T-cell (primary cell): ENCODE data around the gene PCDHB7. TPM values are rescaled to one million over a fixed set of nuclear protein-coding genes. Genes with fewer than 3 reads are reported as not detected.
"Not testable (repeated sequence)": the region's sequence is repeated elsewhere in the genome, so short reads cannot be mapped to it uniquely, and the experiment has no call there.

ENCODE experiments used
- ATAC-seq, 4 experiments: fragments of 200-7000 bp in 3 of 4; fragments of 150-1000 bp in 1 of 4; cut with Tn5 transposase; replicated peaks in 1 of 4; 1 replicate in 3 of 4; 2 replicates in 1 of 4; pipeline ENCODE4 v1.10.0; 2021; ENCODE audit warnings: moderate library complexity in 3 of 4, mild to moderate bottlenecking in 2 of 4, moderate number of reproducible peaks in 1 of 4
- CTCF ChIA-PET, 2 donors: fragments of 300-600 bp; sonication (Branson Sonifier 250); formaldehyde crosslinking; loops; one replicate each; lab custom pipeline; 2022; ENCODE audit warnings: antibody characterized with exemption in 2 of 2; lab: Charles Lee
- POLR2A ChIA-PET, 2 donors: fragments of 300-600 bp; sonication (Branson Sonifier 250); formaldehyde crosslinking; loops; one replicate each; lab custom pipeline; 2022; ENCODE audit warnings: antibody characterized with exemption in 2 of 2; lab: Charles Lee
- DNase-seq, 35 experiments: peaks; one replicate each; pipeline versions ENCODE4 v3.0.0 to v3.0.0-alpha.2; 2013 to 2023
- H3K27ac ChIP-seq: one replicate; pipeline ENCODE4 v1.5.1; 2013; ENCODE audit warnings: low read length
- H3K27me3 ChIP-seq, 2 experiments: replicated peaks in 1 of 2; 1 replicate in 1 of 2; 2 replicates in 1 of 2; pipeline versions ENCODE4 v1.6.1 to v1.7.0; 2013; ENCODE audit warnings: low read length in 1 of 2, mixed read lengths in 1 of 2; ENCODE audit not compliant: control insufficient read depth in 2 of 2, insufficient read depth in 2 of 2; ENCODE audit errors: extremely low read depth in 1 of 2
- H3K36me3 ChIP-seq, 2 donors: 1 replicate in 1 of 2; 2 replicates in 1 of 2; pipeline versions ENCODE4 v1.6.1 to v1.7.0; 2013; ENCODE audit warnings: low read length in 1 of 2; ENCODE audit not compliant: control insufficient read depth in 2 of 2, insufficient read depth in 1 of 2; ENCODE audit errors: extremely low read depth in 1 of 2
- H3K4me1 ChIP-seq, 2 experiments: 1 replicate in 1 of 2; 2 replicates in 1 of 2; pipeline versions ENCODE4 v1.6.1 to v1.7.0; 2013; ENCODE audit warnings: low read length in 2 of 2, mixed read lengths in 1 of 2; ENCODE audit not compliant: insufficient read depth in 2 of 2, control insufficient read depth in 1 of 2; ENCODE audit errors: extremely low read depth in 1 of 2
- H3K4me3 ChIP-seq, 2 donors: 1 replicate in 1 of 2; 2 replicates in 1 of 2; pipeline versions ENCODE4 v1.5.1 to v1.7.0; 2013; ENCODE audit warnings: mild to moderate bottlenecking in 2 of 2, low read length in 1 of 2, moderate library complexity in 1 of 2; ENCODE audit not compliant: control insufficient read depth in 1 of 2; ENCODE audit errors: extremely low read depth in 1 of 2
- H3K9me3 ChIP-seq: 2 replicates; pipeline ENCODE4 v1.7.0; 2013
- H3K27ac Mint-ChIP-seq, 2 donors: one replicate each; pipeline ENCODE4 v1.8.0; 2020 to 2021; ENCODE audit warnings: mild to moderate bottlenecking in 2 of 2, mixed read lengths in 2 of 2
- H3K27me3 Mint-ChIP-seq, 2 donors: one replicate each; pipeline ENCODE4 v1.8.0; 2021 to 2022; ENCODE audit warnings: mixed read lengths in 2 of 2
- H3K36me3 Mint-ChIP-seq: one replicate; pipeline ENCODE4 v1.8.0; 2021; ENCODE audit warnings: mixed read lengths
- H3K4me1 Mint-ChIP-seq, 3 donors: one replicate each; pipeline ENCODE4 v1.8.0; 2020 to 2022; ENCODE audit warnings: mixed read lengths in 3 of 3, mild to moderate bottlenecking in 1 of 3
- H3K4me3 Mint-ChIP-seq, 3 donors: one replicate each; pipeline ENCODE4 v1.8.0; 2020 to 2022; ENCODE audit warnings: mild to moderate bottlenecking in 3 of 3, mixed read lengths in 3 of 3, moderate library complexity in 3 of 3
- H3K9me3 Mint-ChIP-seq, 3 donors: one replicate each; pipeline ENCODE4 v1.8.0; 2020 to 2022; ENCODE audit warnings: mixed read lengths in 3 of 3
- WGBS: methylation state at CpG from one replicate; pipeline ENCODE4 v1.1.5; 2013; ENCODE audit warnings: missing lambda C conversion rate; ENCODE audit not compliant: insufficient coverage; 5-methylcytosine and 5-hydroxymethylcytosine counted together
- total RNA-seq, 35 experiments: library from RNA in 6 of 35; stranded (reverse) in 6 of 35; fragments of 120-200 nt in 1 of 35; gene quantifications; one replicate each; pipeline versions ENCODE4 v1.2.1 to v1.2.4 and lab custom pipeline; 2013 to 2026

PCDHB7 gene
- total RNA-seq (not detected), total RNA-seq (lab: John Stamatoyannopoulos, UW) (0 to 0.15 (median 0) reads per million in 29 experiments)
- not detected for total RNA-seq (2013)

- Mint-ChIP-seq H3K4me3 (peak within 1 kb of the TSS in 1 of 3 donors; percentile 3), H3K9me3 (peaks cover 6 to 10% (median 8%) of the 10 kb centered on the region in 3 donors), H3K27me3 (peaks cover 36 to 43% of the 10 kb centered on the region in 2 donors), H3K27ac (no peak within 1 kb of the TSS), H3K4me1 (peaks cover 2 to 7% (median 5%) of the 10 kb centered on the region in 3 donors), H3K36me3 (no peaks in the 10 kb centered on the region)
- DNase-seq (peak in 7 of 35 experiments; percentile 5 to 40 (median 12)), ATAC-seq (no peak)
- Histone ChIP-seq H3K27me3 (peaks cover 0 to 14% of the 10 kb centered on the region in 2 experiments), H3K9me3 (no peaks in the 10 kb centered on the region), H3K4me1 (no peaks in the 10 kb centered on the region), H3K27ac (no peak within 1 kb of the TSS), H3K36me3 (no peaks in the 10 kb centered on the region), H3K4me3 (no peak within 1 kb of the TSS)
- ChIA-PET CTCF (interaction anchor here (1.0 to 1.5 kb wide), 2 partner anchors 392 kb away, joined by 3 to 5 read pairs; no protein-coding TSS in a partner anchor), POLR2A (no interaction called here)
- 52% methylated on average over 9 of the region's 20 CpGs for WGBS
Measured at GRCh38 chr5:141172381-141173204, at the start of gene PCDHB7. Gene PCDHB7 (plus strand): TSS chr5:141172644. CDS start chr5:141172836, 192 bp downstream.

GRCh38 chr5:141123396-141124135 is 48.9 kb upstream of the PCDHB7 start:
- ATAC-seq, H3K4me1 Mint-ChIP-seq, H3K4me3 ChIP-seq, H3K27ac Mint-ChIP-seq, CTCF ChIA-PET, POLR2A ChIA-PET, H3K36me3 Mint-ChIP-seq, H3K4me1 ChIP-seq, H3K27ac ChIP-seq, H3K4me3 Mint-ChIP-seq, H3K36me3 ChIP-seq, H3K9me3 ChIP-seq, DNase-seq: not testable (repeated sequence)
- Mint-ChIP-seq H3K9me3 (peaks cover 0 to 12% (median 4%) of the 10 kb centered on the region in 3 donors), H3K27me3 (peaks cover 28 to 29% of the 10 kb centered on the region in 2 donors)
- H3K27me3 ChIP-seq = peaks cover 4 to 19% of the 10 kb centered on the region in 2 experiments
- WGBS = 45% methylated on average over 21 of the region's 73 CpGs

- Histone ChIP-seq H3K36me3 (no peaks in the 10 kb centered on the region), H3K4me3 (no peak overlapping the region), H3K4me1 (no peaks in the 10 kb centered on the region), H3K27ac (no peak overlapping the region), H3K27me3 (peaks cover under 1 to 23% of the 10 kb centered on the region in 2 experiments), H3K9me3 (no peaks in the 10 kb centered on the region)
- DNase-seq (no peak), ATAC-seq (no peak)
- Mint-ChIP-seq H3K27ac (no peak overlapping the region), H3K9me3 (peaks cover 0 to 12% (median 6%) of the 10 kb centered on the region in 3 donors), H3K4me3 (no peak overlapping the region), H3K4me1 (no peaks in the 10 kb centered on the region), H3K36me3 (no peaks in the 10 kb centered on the region), H3K27me3 (peaks cover 15 to 23% of the 10 kb centered on the region in 2 donors)
- ChIA-PET CTCF (no interaction called here), POLR2A (no interaction called here)
- 100% methylated on average over 1 of the region's 1 CpG for WGBS
Measured at GRCh38 chr5:141127305-141127704, 45.1 kb upstream of the PCDHB7 start.

DNA sequence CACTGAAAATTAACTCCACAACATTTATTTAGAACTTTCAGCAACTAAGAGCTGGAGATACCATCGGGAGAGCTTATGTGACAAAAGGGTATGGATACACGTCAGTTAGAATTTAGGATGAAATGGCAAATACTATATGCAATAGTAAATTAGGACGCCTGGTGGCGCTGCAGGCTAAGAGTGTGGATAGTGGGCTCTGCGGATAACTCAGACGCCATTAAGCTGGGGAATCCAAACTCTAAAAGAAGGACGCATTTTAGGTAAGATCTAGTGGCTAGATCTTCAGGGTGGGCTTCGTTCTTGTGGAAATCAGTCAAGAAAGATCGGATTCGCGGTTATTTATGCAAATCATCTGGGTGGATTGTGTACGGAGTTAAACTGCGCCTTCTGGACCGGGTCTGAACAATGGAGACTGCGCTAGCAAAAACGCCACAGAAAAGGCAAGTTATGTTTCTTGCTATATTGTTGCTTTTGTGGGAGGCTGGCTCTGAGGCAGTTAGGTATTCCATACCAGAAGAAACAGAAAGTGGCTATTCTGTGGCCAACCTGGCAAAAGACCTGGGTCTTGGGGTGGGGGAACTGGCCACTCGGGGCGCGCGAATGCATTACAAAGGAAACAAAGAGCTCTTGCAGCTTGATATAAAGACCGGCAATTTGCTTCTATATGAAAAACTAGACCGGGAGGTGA is 37.3 kb upstream of the PCDHB7 start, which contains the start of gene PCDHB5:
Gene PCDHB5, plus strand, starts transcription at position 177 of the 688 bp plus-strand sequence. Its CDS starts 229 bp downstream, at position 406.
- ChIA-PET CTCF (interaction anchor here in 1 of 2 donors (1.3 kb wide), 1 partner anchor 13 kb away, joined by 3 read pairs; the partner anchor contains the start of gene PCDHB4), POLR2A (no interaction called here)
- H3K27me3 ChIP-seq = peaks cover 0 to 9% of the 10 kb centered on the region in 2 experiments
- no peak within 1 kb of the TSS for H3K27ac ChIP-seq
- ATAC-seq = no peak
- H3K36me3 Mint-ChIP-seq = no peaks in the 10 kb centered on the region
- H3K9me3 ChIP-seq = peaks cover 8% of the 10 kb centered on the region
- peaks cover 24 to 25% of the 10 kb centered on the region in 2 donors for H3K27me3 Mint-ChIP-seq
- H3K27ac Mint-ChIP-seq = no peak within 1 kb of the TSS
- WGBS = 30% methylated on average over 21 of the region's 22 CpGs
- peaks cover 7 to 44% (median 36%) of the 10 kb centered on the region in 3 donors for H3K9me3 Mint-ChIP-seq
- peaks cover 0 to 6% of the 10 kb centered on the region in 2 experiments for H3K4me1 ChIP-seq
- H3K4me3 Mint-ChIP-seq = peak within 1 kb of the TSS; percentile 53 to 62 (median 62)
- DNase-seq = peak in 1 of 35 experiments; percentile 16
- no peaks in the 10 kb centered on the region for H3K36me3 ChIP-seq
- H3K4me1 Mint-ChIP-seq = peaks cover 8 to 14% (median 9%) of the 10 kb centered on the region in 3 donors
- no peak within 1 kb of the TSS for H3K4me3 ChIP-seq

GRCh38 chr5:141135718-141136266 is 36.7 kb upstream of the PCDHB7 start:
- Mint-ChIP-seq H3K4me3 (peak overlapping the region in 2 of 3 donors; percentile 53 to 62), H3K4me1 (peaks cover 8 to 14% (median 9%) of the 10 kb centered on the region in 3 donors), H3K36me3 (no peaks in the 10 kb centered on the region), H3K9me3 (peaks cover 7 to 44% (median 36%) of the 10 kb centered on the region in 3 donors), H3K27ac (no peak overlapping the region), H3K27me3 (peaks cover 21 to 25% of the 10 kb centered on the region in 2 donors)
- ChIA-PET POLR2A (no interaction called here), CTCF (interaction anchor here in 1 of 2 donors (1.3 kb wide), 1 partner anchor 14 kb away, joined by 3 read pairs; the partner anchor contains the start of gene PCDHB4)
- 61% methylated on average over 14 of the region's 19 CpGs for WGBS
- Histone ChIP-seq H3K9me3 (peaks cover 8% of the 10 kb centered on the region), H3K36me3 (no peaks in the 10 kb centered on the region), H3K27me3 (peaks cover 0 to 8% of the 10 kb centered on the region in 2 experiments), H3K27ac (no peak overlapping the region), H3K4me1 (peaks cover 0 to 6% of the 10 kb centered on the region in 2 experiments), H3K4me3 (no peak overlapping the region)
- DNase-seq (no peak), ATAC-seq (no peak)
